Endothelial cell of hepatic sinusoid (primary cell): ENCODE measurements around the gene LPP.

Experiments used
- in situ Hi-C: cut with HindIII; loops from 2 replicates; pipeline ENCODE4 v1.10.0; 2017; ENCODE audit warnings: low sequenced_read_pairs

LPP gene

GRCh38 chr3:188863999-188864406, 710.0 kb downstream of the LPP start:
- in situ Hi-C loops = no loop called here

DNA sequence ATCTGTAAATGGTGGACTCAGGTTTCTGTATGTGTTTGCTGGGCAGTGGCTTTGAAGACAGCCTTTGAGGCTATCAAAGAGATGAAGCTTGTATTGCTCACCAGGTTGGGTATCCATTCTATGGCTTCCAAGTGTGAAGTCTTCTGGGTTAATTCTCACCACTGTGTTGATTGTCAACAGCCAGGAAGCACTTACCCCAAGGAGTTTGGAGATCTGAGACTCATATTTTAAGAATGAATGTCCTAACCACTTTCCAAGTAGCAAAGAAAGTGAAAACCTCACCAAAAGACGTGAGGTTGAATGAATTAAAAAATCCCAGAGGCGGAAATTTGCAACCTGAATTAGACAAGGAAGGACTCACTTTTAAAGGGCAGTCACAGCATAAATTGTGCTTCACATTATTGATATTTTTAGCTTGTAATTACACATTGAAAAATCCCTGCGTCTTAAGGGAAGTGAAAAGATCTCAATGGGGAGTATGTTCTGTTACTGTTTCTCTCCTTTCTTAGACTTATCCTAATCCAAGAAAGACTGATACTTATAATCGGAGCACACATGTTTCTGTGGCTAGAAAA, 713.8 kb downstream of the LPP start:
- in situ Hi-C loops = loop anchor here (5.0 kb wide), 2 partner anchors 45 to 1120 kb away; partner anchors contain the start of gene BCL6

GRCh38 chr3:188868803-188869202, 714.8 kb downstream of the LPP start:
- in situ Hi-C loops = loop anchor here (5.0 kb wide), 2 partner anchors 47 to 1122 kb away; partner anchors contain the start of gene BCL6

DNA sequence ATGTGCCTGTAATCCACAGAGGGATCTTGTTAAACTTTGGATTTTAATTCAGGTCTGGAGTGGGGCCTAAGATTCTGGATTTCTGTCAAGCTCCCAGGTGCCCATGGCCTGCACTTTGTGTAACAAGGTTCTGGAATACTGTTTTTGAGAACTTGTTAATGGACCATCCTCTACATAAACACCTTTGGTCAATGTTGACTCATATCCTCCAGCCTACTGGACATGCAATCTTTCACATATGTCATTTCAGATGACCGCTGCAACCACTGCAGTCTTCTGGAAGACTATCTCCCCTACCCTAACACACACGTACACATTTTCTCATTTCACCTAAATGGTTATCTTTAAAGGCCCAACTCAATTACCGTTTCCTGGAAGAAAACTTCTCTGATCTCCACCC, 715.7 kb downstream of the LPP start:
- in situ Hi-C loops = loop anchor here (5.0 kb wide), 2 partner anchors 47 to 1122 kb away; partner anchors contain the start of gene BCL6

- in situ Hi-C loops = no loop called here
Observed at GRCh38 chr3:188870431-188870830, 716.5 kb downstream of the LPP start.

DNA sequence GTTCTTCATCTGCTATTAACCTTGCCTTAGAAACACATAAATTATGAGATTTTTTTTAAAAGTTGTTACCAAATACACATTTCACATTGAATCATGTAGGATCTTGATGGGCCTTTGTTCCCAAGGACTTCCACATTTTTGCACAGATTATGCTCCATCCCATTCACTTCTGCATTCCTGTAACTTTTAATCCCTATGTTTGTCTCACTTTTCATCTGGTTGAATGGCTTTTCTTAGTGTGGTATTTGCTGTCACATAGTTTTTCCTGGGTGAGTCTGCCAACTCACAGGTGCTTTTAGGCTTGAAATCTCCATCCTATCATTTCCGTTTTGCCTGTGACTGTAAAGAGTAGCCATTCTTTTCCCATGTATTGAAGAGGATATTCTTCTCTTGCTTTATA, 720.6 kb downstream of the LPP start:
- in situ Hi-C loops = no loop called here

- in situ Hi-C loops = no loop called here
Observed at GRCh38 chr3:188875413-188875812, 721.5 kb downstream of the LPP start.

GRCh38 chr3:188876370-188876769, 722.4 kb downstream of the LPP start:
- in situ Hi-C loops = no loop called here

DNA sequence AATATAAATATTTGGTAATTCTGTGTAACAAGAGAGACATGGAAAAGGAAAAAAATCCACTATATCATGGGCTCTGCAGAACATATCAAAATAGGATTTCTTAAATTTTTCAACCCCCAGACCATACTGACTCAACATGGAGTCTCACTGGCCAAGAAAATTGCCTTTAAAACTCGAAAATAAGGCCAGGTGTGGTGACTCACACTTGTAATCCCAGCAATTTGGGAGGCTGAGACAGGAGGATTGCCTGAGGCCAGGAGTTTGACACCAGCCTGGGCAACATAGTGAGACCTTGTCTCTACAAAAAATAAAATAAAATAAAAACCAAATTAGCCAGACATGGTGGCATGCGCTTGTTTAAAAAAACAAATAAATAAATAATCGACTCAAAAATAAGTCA, 723.4 kb downstream of the LPP start:
- in situ Hi-C loops = no loop called here

- in situ Hi-C loops = no loop called here
Observed at GRCh38 chr3:188878076-188878475, 724.1 kb downstream of the LPP start.

- in situ Hi-C loops = no loop called here
Observed at GRCh38 chr3:188881954-188882641, 728.1 kb downstream of the LPP start.

GRCh38 chr3:188884299-188885043, 730.5 kb downstream of the LPP start:
- in situ Hi-C loops = no loop called here

GRCh38 chr3:188888321-188889053, 734.5 kb downstream of the LPP start:
- in situ Hi-C loops = no loop called here

- in situ Hi-C loops = no loop called here
Observed at GRCh38 chr3:188889054-188889491, 735.1 kb downstream of the LPP start.

DNA sequence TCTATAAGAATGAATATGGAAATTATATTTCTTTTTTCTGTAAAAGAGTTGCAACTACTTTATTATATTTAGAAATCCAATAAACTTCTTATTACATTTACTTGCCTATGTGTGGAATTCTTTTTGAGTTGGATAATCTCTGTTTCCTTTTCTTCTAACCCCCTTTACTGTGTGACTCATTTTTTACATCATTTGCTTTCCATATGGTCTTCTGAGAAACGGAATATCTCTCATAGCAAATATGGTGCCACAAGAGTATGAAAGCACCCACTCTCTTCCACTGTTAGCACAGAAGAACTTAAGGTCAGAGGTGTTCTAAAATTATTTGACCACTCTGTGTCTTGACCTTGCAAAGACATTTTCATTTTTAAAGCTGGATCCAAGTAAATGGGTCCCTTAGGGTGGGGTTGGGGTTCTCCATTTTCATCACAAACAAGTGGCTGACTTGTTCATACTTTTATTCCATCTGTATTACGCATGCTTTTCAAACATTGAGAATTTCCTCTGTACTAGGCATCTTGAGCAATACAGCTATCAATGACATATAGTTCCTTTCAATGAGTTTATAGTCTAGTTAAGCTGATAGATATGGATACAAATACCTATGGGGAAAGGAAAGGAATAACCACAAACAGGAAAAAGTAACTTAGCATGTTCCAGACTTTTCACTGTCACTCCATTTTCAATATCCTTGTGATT, 736.8 kb downstream of the LPP start:
- in situ Hi-C loops = no loop called here

GRCh38 chr3:188899881-188900280, 745.9 kb downstream of the LPP start:
- in situ Hi-C loops = no loop called here

- in situ Hi-C loops = no loop called here
Observed at GRCh38 chr3:188900421-188900951, 746.5 kb downstream of the LPP start.

DNA sequence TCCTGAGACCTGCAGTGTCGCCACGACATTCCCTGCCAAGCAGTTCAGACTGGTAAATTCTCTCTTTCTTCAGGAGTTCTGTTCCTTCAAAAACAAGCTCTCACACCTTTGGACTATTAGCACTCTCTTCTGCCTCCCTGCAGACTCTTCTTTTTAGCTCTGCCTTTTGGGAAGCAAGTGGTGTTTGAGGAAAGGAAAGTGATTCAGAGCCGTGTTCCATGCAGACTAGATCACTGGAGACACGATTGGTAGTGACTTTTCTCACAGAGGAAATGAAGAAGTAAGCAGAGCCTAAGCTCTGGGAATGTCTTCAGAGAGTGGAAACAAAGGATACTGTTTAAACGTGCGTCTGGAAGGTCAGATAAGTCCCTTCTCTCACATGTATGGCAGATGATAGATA, 747.2 kb downstream of the LPP start:
- in situ Hi-C loops = no loop called here

GRCh38 chr3:188901671-188902287, 747.8 kb downstream of the LPP start:
- in situ Hi-C loops = no loop called here

GRCh38 chr3:188904670-188905069, 750.7 kb downstream of the LPP start:
- in situ Hi-C loops = no loop called here
